G401.6 (cell line): ENCODE measurements around the gene ITLN2.
"Not testable (repeated sequence)": the region's sequence is repeated elsewhere in the genome, so short reads cannot be mapped to it uniquely, and the experiment has no call there.

Experiments
- FAIRE-seq: peaks from 2 replicates; lab custom pipeline; 2012; peaks lifted over from hg19 to GRCh38; lab: Jason Lieb, UNC

The ITLN2 gene

DNA sequence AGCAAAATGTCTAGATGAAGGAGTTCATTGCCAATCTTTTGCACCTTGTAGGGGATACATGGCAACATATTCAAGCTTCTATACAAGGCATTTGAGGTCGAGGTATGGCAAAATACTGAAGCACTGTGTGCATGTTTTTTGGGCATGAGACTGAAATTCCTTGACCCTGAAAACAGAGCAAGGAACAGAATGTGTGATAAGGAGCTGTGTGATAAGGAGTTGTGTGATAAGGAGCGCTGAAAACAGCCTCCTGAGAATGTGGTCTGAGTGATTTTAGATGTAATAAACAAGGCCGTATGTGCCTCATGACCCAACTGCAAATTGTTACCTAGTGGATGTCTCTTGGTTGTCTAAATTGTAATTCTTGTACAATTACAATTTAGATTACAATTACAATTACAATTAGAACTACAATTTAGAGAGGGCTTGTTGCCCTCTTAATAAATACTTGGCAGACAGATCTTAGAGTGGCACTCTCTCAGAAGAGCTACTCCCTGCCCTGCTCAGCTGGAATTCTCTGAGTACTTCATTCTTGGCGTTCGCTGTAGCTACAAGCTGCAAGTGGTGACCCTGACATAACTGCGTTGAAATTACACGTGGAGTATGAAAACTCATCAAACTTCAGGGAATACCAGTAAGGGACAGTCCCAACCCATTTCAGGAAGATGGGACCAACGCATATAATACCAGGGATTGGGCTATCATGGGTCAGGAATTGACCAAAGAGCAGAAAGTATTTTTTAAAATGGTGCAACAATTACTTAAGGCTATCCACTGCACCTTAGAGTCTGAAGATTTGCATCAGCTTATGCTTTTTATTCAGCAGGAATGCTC lies 49.6 kb downstream of the ITLN2 start:
- FAIRE-seq = no peak

DNA sequence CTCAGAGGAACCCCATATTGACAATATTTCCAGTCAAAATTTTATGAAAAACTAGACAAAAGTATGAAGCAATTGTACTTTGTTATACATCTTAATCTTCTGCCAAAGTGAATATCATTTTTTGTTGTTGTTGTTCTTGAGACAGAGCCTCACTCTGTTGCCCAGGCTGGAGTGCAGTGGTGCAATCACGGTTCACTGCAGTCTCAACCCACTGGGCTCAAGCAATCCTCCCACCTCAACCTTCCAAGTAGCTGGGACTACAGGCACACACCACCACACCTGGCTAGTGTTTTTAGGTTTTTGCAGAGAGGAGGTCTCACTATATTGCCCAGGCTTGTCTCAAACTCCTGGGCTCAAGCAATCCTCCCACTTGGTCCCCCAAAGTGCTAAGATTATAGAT lies 52.4 kb downstream of the ITLN2 start:
- not testable (repeated sequence) for FAIRE-seq

DNA sequence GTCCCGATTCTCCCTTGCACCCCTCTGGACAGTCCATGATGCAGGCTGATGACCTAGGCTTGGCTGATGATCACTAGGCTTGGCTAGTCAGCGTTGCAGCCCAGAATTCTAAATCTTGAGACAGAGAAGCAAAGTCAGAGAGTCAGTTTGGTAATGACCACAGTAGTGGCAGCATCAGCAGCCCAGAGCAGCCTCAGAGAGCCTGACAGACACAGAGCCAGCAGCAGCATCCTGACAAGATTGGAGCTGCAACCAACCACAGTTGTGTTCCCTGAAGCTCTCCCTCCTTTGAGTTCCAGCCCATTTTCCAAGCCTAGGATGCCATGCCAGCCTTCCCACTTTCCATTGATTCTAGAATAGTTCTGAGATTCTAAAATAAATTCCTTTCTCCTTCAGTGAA lies 52.8 kb downstream of the ITLN2 start:
- no peak for FAIRE-seq

GRCh38 chr1:160900683-160901082 lies 53.9 kb downstream of the ITLN2 start:
- not testable (repeated sequence) for FAIRE-seq
